Ectodermal cell (in vitro differentiated cells): Measurements from ENCODE around the gene GAK.
"Not testable (repeated sequence)": the region's sequence is repeated elsewhere in the genome, so short reads cannot be mapped to it uniquely, and the experiment has no call there.

Experiments
- H3K27ac ChIP-seq: 2 replicates; pipeline ENCODE4 v1.7.0; 2013; ENCODE audit warnings: mild to moderate bottlenecking, low read depth, low read length; ENCODE audit not compliant: insufficient read depth, poor library complexity, severe bottlenecking
- H3K27me3 ChIP-seq: 2 replicates; pipeline ENCODE4 v1.7.0; 2013; ENCODE audit warnings: mild to moderate bottlenecking, low read length; ENCODE audit not compliant: insufficient read depth, control insufficient read depth, poor library complexity, severe bottlenecking
- H3K36me3 ChIP-seq: one replicate; pipeline ENCODE4 v1.7.0; 2013; ENCODE audit warnings: low read length; ENCODE audit not compliant: control insufficient read depth, insufficient read depth
- H3K4me1 ChIP-seq: one replicate; pipeline ENCODE4 v1.7.0; 2013; ENCODE audit warnings: low read length; ENCODE audit not compliant: control insufficient read depth, insufficient read depth
- H3K4me3 ChIP-seq: 2 replicates; pipeline ENCODE4 v1.7.0; 2013; ENCODE audit warnings: low read depth, low read length, control low read depth; ENCODE audit not compliant: insufficient read depth
- H3K9me3 ChIP-seq: 2 replicates; pipeline ENCODE4 v1.7.0; 2013; ENCODE audit warnings: mild to moderate bottlenecking, low read length, moderate library complexity; ENCODE audit not compliant: control insufficient read depth
- WGBS, 2 experiments: methylation state at CpG; one replicate each; pipeline ENCODE4 v1.1.7; 2013; ENCODE audit warnings: missing lambda C conversion rate in 2 of 2; 5-methylcytosine and 5-hydroxymethylcytosine counted together

Gene GAK

GRCh38 chr4:807792-808191 lies 124.3 kb downstream of the GAK start:
- no peaks in the 10 kb centered on the region for H3K9me3 ChIP-seq
- H3K4me3 ChIP-seq, result no peak overlapping the region
- no peak overlapping the region for H3K27ac ChIP-seq
- H3K4me1 ChIP-seq, result no peaks in the 10 kb centered on the region
- H3K36me3 ChIP-seq, result no peaks in the 10 kb centered on the region
- WGBS, 2 experiments, result 79% methylated on average over 5 of the region's 5 CpGs
- peaks cover 30% of the 10 kb centered on the region for H3K27me3 ChIP-seq

GRCh38 chr4:806979-807378 lies 125.1 kb downstream of the GAK start:
- peaks cover 24% of the 10 kb centered on the region for H3K27me3 ChIP-seq
- H3K9me3 ChIP-seq, H3K27ac ChIP-seq, H3K4me3 ChIP-seq, H3K4me1 ChIP-seq, H3K36me3 ChIP-seq: not testable (repeated sequence)
- WGBS, 2 experiments, result 90 to 93% methylated on average over 3 to 4 of the region's 4 CpGs

GRCh38 chr4:804804-805203 lies 127.3 kb downstream of the GAK start:
- H3K9me3 ChIP-seq, result no peaks in the 10 kb centered on the region
- H3K27me3 ChIP-seq, result peaks cover 17% of the 10 kb centered on the region
- H3K27ac ChIP-seq, result no peak overlapping the region
- WGBS, 2 experiments, result 95% methylated on average over 44 of the region's 44 CpGs
- no peak overlapping the region for H3K4me3 ChIP-seq
- no peaks in the 10 kb centered on the region for H3K4me1 ChIP-seq
- no peaks in the 10 kb centered on the region for H3K36me3 ChIP-seq

- no peaks in the 10 kb centered on the region for H3K9me3 ChIP-seq
- H3K27ac ChIP-seq, result no peak overlapping the region
- no peak overlapping the region for H3K4me3 ChIP-seq
- no peaks in the 10 kb centered on the region for H3K36me3 ChIP-seq
- H3K27me3 ChIP-seq, result peaks cover 9% of the 10 kb centered on the region
- H3K4me1 ChIP-seq, result no peaks in the 10 kb centered on the region
- WGBS, 2 experiments, result 94 to 95% methylated on average over 13 of the region's 13 CpGs
Measured at GRCh38 chr4:803884-804283, 128.2 kb downstream of the GAK start.

- 90 to 92% methylated on average over 13 of the region's 13 CpGs for WGBS, 2 experiments
- Histone ChIP-seq H3K27me3 (peaks cover 17% of the 10 kb centered on the region), H3K27ac (no peak overlapping the region), H3K4me1 (no peaks in the 10 kb centered on the region), H3K9me3 (no peaks in the 10 kb centered on the region), H3K4me3 (no peak overlapping the region), H3K36me3 (no peaks in the 10 kb centered on the region)
Measured at GRCh38 chr4:801436-802124, 130.5 kb downstream of the GAK start.
